GM19043 (cell line): Measurements from ENCODE around the gene TNS1.

Experiments used
- ATAC-seq: cut with Tn5 transposase; IDR thresholded peaks from one replicate; pipeline ENCODE4 v1.9.1; 2021; ENCODE audit warnings: low read depth; ENCODE audit not compliant: unreplicated experiment

TNS1 gene

DNA sequence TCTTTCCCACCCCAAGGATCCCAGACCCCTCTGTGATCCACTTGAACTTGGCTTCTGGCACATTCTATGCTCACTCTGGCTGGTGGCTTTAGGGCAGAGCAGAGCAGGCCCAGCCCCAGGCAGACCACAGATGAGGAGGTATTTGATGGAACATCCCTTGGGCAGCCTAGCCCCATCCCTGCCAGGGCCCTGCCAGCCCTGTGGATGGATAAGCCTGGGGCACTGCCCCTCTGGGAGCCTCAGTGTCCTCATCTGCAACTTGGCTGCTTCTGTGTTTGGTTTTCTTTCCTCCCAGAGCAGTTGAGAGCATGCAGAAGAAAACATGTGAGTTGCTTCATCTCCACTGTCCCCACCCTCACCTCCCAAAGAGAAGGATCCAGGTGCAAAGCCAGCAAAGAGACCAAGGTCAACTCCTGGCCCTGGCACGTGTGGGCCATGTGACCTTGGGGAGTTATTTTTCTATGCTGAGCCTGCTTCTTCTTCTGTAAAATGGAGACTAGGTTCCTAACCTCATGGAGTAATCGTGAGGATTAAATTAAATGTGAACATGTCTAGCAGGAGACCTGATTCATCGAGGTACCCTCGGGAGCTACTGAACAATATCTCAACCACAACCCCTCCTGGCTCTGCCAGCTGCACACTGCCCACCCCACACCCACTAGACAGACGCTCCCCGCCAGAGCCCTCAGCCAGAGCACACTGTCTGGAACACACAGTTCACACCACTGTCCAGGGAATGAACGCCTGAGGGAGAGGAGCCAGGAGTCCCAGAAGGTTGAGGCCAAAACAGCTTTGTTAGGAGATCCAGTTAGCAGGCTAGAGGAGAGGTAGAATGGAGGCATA is 14.6 kb upstream of the TNS1 start:
- ATAC-seq = no peak

DNA sequence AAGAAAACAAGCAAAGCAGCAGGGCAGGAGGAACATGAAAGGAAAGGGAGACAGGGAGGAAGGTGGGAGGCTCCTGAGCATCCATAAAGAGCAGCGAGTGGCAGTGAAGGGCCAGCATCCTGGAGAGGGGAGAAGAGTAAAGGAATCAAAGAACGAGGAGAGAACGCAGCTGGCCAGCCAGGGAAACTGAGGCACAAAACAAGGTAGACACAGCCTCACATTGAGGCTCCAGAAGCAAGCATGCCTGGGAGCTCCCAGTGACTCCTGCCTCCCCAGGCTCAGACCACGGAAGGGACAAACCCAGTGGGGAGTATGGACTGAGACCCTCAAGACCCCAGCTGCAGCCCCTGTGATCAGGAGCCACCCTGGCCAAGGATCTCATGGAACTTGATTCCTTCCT is 14.0 kb upstream of the TNS1 start:
- no peak for ATAC-seq

DNA sequence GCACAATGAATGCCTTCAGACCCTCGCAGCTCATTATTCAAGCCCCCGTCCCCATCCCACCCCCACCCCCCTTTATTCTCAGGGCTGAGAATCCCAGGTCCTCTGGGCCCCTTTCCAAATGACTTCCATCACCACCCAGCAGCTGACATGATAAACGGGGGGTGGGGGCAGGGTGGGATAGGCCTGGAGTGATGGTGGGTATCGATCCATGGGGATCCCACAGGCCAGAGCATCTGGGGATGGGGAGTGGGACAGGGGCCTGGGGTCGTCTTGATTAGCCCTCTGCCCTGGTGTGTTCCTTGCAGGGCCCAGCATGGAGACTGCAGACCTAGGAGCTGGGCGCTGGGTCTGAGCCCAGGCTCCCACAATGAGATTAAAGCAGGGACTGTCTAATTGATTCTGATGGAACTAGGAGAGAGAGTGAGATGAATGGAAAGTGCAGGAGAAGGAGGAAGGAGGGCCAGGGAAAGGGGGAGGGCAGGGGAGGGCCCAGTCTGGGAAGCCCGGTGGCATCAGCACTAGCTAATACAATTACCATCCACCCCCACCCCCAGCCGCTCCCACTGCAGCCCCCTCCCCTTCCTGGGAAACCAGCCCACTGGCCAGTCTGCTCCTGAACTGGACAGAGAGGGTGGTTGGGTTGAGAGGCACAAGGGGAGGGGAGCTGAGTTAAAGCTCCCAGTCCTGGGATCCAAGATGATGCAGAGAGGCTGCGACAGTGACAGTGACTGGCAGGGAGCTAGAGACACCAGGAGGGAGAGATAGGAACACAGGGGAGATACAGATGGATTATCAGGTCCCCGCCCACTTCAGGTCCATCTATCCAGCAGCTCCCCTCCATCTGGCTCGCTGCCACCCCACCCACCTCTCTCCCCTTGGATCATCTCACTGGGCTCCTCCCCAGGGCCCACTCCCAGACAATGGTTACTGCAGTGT is 13.1 kb upstream of the TNS1 start:
- no peak for ATAC-seq

DNA sequence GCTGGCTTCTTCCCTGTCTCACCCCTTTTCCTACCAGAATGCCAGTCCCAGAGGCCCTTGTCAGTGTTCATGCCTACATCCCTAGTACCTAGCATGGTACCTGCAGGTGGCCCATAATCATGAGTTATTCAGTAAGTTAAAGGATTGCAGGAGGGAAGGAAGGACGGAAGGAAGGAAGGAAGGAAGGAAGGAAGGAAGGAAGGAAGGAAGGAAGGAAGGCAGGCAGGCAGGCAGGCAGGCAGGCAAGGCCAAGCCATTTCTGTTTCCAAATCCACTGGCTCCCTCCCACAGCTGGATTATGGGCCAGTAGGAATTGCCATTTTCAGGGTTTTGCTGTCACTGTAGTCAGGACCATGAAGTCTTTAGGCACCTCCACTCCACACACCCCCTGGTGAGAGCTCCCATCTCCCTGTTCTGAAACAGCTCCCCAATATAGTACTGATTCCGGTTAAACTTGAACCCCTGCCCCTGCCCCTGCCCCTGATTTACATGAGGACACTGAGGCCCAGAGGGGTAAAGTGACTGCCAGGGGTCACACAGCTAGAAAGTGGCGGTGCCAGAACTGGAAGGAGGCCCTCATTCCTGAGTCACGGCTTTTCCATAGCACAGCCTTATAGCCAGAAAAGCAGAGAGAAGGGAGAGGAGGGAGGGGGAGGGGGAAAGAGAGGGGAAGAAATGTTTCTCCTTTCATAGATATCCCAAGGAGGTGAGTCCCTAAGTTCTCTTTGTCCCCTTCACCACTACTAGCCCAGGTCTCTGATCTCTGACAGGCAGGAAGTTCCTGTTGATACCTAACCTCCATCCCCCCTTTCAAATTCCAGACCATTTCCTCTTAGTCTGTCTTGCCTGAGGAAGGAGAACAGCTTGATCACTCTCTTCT is 12.2 kb upstream of the TNS1 start:
- no peak for ATAC-seq

DNA sequence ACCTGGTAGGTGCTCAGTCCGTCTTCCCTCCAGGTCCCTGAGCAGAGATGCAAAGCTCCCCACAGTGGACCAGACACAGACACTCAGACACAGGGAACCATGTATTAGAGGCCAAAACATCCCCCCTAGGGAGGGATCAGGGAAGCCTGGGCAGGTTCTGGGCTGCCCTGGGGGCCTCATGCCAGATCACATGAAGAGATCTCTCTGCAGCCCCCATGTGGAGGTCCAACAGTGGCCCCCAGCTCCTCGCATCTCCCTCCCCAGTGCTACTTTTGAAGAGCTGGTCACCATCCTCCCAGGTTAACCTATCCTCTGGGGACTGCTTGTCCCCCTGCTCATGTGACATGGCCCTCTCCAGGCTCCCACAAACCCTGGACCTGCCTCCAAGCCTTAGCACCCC is 10.5 kb upstream of the TNS1 start:
- ATAC-seq = no peak

DNA sequence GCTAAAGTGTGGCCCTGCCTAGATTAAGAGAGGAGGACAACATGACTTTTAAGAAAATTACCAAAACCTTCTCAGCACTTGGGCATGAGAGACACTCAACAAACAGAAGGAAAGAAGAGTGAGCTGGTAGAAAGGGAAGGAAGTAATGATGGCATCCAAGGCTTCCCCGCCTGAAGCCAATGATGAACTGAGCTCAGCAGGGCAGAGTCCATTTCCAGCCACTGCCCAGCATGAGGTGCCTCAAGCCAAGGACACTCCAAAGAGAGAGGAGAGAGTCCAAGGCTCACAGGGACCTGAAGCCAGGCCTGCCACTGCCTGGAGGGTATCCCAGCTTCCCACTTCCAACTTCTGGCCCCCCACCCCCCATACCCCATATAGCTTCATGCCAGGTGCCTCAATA is 9.5 kb upstream of the TNS1 start:
- no peak for ATAC-seq

DNA sequence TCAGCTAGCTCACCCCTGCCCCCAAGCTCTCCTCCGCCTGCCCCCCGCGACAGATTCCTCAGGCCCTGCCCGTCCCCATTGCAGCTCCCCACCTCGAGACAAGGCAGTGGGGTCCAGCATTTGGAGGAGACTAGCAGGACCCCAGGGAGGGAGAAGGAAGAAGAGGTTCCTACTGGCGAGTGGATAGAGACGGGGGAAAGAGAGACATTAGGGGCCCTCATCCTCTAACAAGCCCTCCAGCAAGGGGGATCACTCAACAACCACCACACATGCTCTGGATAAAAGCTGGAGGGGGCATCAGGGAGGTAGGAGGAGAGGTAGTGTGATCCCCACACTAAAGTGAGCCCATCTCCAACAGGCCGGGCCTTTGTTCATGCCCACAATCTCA is 8.9 kb upstream of the TNS1 start:
- no peak for ATAC-seq

DNA sequence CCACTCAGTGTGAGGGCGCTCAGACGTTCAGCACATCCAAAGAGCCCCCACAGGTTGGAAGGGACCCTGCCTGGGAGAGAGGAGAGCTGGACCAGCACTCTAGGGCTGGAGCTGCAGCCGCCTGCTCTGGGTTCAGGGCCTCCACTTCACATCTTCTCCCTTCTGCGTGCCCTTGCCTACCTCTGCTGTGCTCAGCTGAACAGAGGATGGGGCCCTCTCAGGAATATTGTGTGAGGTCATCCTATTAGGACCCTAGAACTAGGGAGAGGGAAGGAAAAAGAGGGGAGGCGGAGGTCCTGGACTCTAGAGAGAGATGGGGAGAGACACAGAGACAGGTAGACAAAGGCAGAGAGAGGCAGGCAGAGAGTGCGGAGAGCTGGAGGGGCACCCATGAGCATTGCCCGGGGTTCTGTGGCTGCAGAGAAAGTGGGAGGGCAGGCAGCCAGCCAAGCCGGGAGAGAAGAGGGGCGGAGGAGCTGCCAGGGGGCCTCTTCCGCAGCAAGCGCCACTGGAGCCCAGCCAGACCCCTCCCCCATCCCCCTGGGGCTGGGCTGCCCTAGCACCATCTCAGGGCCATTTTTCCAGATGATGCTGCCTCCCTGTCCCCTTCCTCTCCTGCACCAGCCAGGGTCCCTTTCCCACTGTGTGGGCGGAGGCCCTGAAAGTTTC is 8.3 kb upstream of the TNS1 start:
- ATAC-seq = no peak

DNA sequence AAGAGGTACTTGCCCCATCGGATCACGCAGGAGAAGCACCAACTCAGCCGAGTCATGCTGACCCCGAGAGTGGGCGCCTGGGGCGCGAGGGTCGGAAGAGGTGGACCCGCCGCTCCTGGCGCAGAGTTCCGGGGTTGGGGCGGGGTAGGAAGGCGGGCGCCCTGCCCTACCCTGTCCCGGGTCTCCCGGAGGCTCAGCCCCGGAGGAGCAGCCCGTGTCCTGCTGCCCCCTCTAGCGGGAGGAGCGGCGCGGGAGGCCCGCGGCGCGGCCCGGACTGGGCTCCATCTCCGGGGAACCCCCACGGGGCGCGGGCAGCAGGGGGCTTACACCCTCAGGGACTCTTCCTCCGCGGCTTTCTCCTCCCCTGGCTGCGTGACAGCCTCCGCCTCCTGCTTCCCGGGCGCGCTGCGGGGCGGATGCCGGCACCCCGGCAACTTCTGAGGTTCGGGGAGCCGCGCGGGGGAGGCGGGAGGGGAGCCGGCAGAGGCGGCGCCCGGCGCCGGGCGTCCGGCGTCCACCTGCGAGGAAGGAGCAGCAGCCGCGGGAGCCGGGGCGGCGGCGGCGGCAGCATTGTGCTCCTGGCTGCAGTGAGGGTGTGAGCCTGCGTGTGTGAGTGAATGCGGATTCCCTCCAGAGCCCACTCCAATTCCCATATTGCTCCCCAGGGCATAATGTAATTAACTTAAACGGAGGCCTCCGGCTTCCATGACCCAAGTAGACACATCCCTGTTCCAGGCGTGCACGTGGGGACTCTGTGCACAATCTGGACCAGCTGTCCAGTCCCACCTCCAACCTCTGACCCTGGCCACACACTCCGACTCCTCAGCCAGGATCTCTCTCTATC is 7.6 kb upstream of the TNS1 start:
- ATAC-seq = no peak

DNA sequence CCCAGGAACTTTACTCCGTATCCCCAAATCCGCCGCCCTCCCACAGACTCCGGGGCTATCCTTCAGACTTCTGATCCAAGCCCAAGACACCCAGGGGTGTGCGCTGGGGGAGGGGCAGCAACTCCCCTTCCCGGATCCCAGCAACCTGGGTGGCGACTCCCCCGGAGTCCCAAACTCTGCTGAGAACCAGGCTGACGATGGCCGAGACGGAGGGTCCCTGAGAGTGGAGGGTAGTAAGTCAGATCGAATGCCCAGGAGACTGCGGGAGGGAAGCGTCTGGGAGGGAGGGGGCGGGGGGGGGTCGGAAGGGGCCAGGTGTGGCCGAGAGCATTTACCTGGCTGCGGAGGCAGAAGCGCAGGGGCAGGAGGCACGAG is 7.0 kb upstream of the TNS1 start:
- ATAC-seq = no peak

DNA sequence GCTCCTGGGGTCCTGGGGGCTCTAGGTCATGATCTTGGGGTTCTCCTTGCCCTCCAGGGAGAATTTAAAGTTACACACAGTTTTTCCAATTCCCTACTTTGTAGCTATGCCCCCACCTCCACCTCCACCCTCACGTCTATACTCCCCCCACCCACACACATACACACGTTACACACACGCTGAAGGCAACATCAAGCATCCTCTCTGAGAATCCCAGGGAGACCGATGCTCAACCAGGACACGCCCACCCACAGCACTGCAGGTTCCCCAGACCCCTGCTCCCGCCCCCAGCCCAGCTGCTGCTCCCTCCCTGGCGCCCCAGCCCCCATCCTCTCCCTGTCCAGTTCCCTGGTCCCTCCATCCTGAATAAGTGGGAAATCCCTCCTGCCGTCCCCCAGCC is 6.4 kb upstream of the TNS1 start:
- no peak for ATAC-seq

DNA sequence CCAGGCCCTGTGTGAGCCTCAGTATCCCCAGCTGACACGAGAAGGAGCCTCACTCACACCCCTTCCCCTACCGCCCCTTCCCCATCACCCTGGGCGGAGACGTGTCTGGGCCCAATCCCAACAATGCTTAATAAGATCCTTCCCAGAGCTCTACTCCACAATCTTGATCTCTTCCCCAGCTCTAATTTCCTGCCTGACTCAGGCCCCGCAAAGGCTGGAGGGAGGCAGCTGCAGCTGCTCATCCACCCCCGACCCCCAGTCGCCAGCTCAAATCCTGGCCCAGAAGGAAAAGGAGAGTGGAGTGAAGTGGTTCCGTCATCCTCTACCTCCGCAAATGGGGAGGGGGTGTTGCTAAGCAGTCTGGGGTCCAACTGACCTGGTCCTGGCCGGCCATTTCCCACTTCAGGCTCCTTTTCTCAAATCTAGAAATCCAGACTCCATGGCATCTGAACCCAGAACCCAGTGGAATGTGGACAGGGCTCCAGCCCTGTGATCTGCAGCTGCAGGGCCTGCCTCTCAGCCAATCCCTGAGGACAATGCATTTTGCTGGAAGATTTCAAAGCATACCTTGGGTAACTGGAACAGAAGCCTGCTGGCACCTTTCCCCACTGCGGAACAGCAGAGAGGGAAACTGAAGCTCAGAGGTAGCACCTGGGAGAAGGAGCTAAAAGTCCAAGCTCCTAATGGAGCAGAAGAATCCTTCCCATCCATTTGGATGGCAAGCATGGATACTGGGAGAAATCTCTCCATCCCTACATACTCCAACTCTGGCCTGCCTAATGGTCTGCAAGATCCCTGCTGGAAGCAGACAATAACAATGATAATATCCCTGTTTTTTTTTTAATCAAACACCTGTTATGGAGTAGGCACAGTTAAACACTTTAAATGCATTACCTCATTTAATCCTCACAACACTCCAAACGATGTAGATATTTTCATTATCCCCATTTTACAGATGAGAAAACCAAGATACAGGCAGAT is 5.6 kb upstream of the TNS1 start:
- ATAC-seq = no peak

DNA sequence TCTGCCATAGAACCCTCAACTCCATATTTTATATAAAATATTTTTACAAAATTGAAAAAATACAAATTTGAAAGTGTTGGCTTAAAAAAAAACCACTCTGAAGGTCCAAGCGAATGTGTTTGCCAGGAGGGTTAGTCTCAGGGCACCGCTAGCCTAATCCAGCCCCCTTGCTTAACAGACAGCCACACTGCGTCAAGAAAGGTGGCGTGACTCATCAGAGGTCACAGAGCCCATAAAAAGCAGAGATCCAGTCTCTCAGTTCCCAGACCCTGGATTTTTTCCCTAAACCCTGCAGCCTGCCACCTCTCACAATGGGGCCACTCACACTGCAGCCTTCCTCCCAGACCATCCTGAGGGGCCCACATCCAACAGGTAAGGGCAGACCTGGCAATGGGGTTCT is 3.9 kb upstream of the TNS1 start:
- no peak for ATAC-seq

DNA sequence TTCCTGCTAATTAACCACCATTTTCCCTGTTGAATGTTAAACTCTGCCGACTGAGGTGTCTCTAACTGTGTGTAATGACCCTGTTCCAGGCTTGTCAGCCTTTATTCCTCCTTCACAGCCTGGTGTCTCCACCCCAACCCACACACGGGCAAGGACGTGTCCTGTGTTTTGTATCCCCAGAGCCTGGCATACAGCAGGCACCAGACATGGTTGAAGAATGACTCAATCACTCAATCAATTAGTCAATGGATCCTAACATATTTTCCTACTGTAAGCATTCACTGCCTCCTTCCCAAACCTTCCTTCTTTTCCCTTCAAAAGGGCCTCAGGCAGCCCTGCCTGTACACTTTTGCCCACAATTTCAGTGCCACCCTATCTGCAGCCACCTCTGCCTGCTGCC is 2.7 kb upstream of the TNS1 start:
- no peak for ATAC-seq

DNA sequence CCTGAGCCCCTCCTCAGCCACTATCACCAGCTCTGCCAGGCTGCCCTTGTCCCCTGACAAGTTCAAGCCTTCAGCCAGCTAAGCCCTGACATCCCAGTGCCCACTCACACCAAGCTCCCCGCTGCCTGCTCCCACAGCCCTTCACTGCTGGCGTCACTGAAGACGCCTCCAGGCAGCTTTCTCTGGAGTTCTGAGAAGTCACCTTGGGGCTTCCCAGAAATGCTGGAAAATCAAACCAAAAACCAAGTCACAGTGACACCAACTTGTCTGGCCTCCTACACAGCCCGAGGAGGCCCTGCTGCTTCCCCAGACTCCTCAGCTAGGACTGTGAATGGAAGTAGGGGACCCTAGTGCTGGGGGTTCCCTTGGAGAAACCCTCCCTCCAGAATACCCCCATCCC is 2.2 kb upstream of the TNS1 start:
- ATAC-seq = no peak

DNA sequence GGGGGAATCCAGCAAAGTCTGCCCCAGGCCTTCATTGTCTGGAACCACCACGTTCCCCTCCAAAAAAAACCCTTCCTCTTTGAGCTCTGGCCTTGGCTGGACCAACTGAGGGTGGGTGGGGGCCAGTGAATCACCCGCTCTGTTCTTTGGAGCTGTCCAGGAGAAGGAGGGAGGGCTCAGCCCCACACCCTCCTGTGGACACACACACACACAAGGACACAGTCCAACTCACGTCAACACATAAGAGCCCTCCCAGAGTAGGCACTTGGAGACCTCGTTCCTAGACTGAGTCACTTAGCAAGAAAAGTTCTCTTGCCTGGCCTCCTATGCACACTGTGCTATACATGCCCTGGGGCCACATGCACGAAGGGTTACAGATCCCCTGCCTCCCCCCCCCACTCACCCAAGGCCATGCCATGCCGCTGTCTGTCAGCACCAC is 1.2 kb upstream of the TNS1 start:
- no peak for ATAC-seq

DNA sequence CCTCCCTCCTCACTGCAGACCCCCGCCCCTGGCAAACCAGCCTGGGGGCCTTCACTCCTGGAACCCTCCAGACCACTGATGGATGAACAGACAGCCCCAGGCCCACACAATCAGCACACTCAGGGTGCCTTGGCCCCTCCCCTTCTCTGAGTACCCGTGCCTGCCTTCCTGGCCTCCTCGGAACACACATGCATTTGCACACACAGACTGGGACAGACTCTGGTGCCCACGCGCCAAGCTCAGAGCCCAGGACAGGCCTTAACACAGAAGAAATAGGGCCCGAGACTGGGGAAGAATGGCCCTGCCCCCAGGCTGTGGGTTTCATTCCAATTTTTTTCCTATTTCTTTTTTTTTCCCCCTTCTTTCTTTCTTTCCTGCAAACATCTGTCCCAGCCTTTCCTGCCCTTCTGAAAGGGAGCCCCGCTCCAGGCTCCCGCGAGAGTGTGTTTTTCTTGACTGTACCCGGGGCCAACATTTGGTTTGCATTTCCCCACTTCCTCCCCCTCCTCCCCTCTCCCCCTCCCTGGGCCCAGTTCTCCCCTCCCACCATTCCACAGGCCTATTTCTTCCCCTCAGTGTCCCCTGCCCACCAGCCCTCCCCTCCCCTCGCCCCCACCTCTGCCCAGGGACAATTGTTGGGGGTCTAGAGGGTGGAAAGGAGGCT is 618 bp upstream of the TNS1 start:
- no peak for ATAC-seq
